T-helper 1 cell (primary cell): ENCODE results near the gene NXT1.

Experiments
- DNase-seq, 5 donors: peaks; one replicate each; pipeline ENCODE4 v3.0.0-alpha.2; 2012 to 2020

Gene NXT1

GRCh38 chr20:23361119-23361475 is 10.5 kb downstream of the NXT1 start:
- DNase-seq: no peak

GRCh38 chr20:23361476-23362391 is 11.1 kb downstream of the NXT1 start, which contains the start of gene GZF1:
GZF1 (plus strand) TSS chr20:23362182; CDS start chr20:23364384, 2,202 bp downstream.
- DNase-seq: peak; percentile 95 to 99 (median 98)

GRCh38 chr20:23362392-23363256 is 12.0 kb downstream of the NXT1 start:
- peak in 1 of 5 donors; percentile 27 for DNase-seq

- no peak for DNase-seq
These were observed 12.7 kb downstream of the NXT1 start for GRCh38 chr20:23363257-23363649.

- DNase-seq: no peak
These were observed 15.0 kb downstream of the NXT1 start for GRCh38 chr20:23365390-23366165.

- DNase-seq: peak in 1 of 5 donors; percentile 23
These were observed 15.8 kb downstream of the NXT1 start for GRCh38 chr20:23366384-23366783.

- DNase-seq: no peak
These were observed 17.2 kb downstream of the NXT1 start for GRCh38 chr20:23367770-23368169.

GRCh38 chr20:23368316-23369071 is 17.9 kb downstream of the NXT1 start:
- DNase-seq: no peak

GRCh38 chr20:23369072-23369823 is 18.7 kb downstream of the NXT1 start:
- DNase-seq: no peak

GRCh38 chr20:23370274-23370673 is 19.7 kb downstream of the NXT1 start:
- DNase-seq: no peak

- no peak for DNase-seq
These were observed 20.3 kb downstream of the NXT1 start for GRCh38 chr20:23370873-23371272.

- no peak for DNase-seq
These were observed 20.9 kb downstream of the NXT1 start for GRCh38 chr20:23371496-23371895.

- DNase-seq: no peak
These were observed 23.9 kb downstream of the NXT1 start for GRCh38 chr20:23374441-23374840.

GRCh38 chr20:23375827-23376226 is 25.2 kb downstream of the NXT1 start:
- DNase-seq: no peak

GRCh38 chr20:23379772-23380171 is 29.2 kb downstream of the NXT1 start:
- no peak for DNase-seq

GRCh38 chr20:23381876-23382275 is 31.3 kb downstream of the NXT1 start:
- DNase-seq: no peak

GRCh38 chr20:23386304-23387117 is 35.9 kb downstream of the NXT1 start:
- no peak for DNase-seq

GRCh38 chr20:23387118-23387443 is 36.5 kb downstream of the NXT1 start:
- no peak for DNase-seq

GRCh38 chr20:23390091-23390774 is 39.6 kb downstream of the NXT1 start:
- DNase-seq: no peak
